NB4 (cell line): ENCODE results near the gene UMAD1.

Experiments used
- DNase-seq: peaks from one replicate; pipeline ENCODE4 v3.0.0; 2010; ENCODE audit warnings: low read depth
- H3K4me3 ChIP-seq: one replicate; pipeline ENCODE4 v1.5.1; 2011; ENCODE audit warnings: mild to moderate bottlenecking, low read depth, low read length, moderate library complexity
- MYC ChIP-seq: IDR thresholded peaks from 2 replicates; pipeline ENCODE4 v1.6.1; 2011; ENCODE audit warnings: low read depth, low read length
- POLR2A ChIP-seq: IDR thresholded peaks from 2 replicates; pipeline ENCODE4 v1.6.1; 2011; ENCODE audit warnings: mild to moderate bottlenecking; ENCODE audit not compliant: insufficient read length; ENCODE audit errors: extremely low read depth
- TF ChIP-seq, protein P1 (sequence below): IDR thresholded peaks from 2 replicates; pipeline ENCODE4 v1.6.1; 2011; ENCODE audit warnings: low read depth, low read length
- TF ChIP-seq, protein P2 (sequence below): IDR thresholded peaks from one replicate; pipeline ENCODE4 v1.5.1; 2012; ENCODE audit warnings: low read depth, low read length

The UMAD1 gene

DNA sequence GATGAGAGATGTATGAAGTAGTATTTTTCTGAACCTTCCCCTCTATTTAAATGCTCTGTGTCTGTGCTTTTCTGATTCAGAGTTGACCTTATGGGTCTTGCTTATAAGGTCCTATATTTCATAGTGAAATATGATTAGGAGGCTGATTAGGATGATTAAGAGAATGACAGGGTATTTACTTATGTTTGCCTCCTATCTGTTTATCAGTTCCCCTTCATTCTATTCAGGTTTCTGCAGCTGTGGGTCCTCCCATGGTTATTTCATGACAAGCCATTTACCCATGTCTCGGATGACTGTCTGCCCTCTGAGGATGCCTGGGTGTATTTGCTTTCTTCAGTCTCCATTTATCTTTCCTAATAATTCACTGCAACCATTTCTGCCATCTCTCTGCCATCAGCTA is 61.0 kb downstream of the UMAD1 start:
- no peak for DNase-seq
- no peak overlapping the region for H3K4me3 ChIP-seq
- no peak for TF ChIP-seq MYC
- TF ChIP-seq, protein P1, sequence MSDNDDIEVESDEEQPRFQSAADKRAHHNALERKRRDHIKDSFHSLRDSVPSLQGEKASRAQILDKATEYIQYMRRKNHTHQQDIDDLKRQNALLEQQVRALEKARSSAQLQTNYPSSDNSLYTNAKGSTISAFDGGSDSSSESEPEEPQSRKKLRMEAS = no peak
- no peak for TF ChIP-seq POLR2A
- TF ChIP-seq, protein P2, sequence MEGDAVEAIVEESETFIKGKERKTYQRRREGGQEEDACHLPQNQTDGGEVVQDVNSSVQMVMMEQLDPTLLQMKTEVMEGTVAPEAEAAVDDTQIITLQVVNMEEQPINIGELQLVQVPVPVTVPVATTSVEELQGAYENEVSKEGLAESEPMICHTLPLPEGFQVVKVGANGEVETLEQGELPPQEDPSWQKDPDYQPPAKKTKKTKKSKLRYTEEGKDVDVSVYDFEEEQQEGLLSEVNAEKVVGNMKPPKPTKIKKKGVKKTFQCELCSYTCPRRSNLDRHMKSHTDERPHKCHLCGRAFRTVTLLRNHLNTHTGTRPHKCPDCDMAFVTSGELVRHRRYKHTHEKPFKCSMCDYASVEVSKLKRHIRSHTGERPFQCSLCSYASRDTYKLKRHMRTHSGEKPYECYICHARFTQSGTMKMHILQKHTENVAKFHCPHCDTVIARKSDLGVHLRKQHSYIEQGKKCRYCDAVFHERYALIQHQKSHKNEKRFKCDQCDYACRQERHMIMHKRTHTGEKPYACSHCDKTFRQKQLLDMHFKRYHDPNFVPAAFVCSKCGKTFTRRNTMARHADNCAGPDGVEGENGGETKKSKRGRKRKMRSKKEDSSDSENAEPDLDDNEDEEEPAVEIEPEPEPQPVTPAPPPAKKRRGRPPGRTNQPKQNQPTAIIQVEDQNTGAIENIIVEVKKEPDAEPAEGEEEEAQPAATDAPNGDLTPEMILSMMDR = no peak

DNA sequence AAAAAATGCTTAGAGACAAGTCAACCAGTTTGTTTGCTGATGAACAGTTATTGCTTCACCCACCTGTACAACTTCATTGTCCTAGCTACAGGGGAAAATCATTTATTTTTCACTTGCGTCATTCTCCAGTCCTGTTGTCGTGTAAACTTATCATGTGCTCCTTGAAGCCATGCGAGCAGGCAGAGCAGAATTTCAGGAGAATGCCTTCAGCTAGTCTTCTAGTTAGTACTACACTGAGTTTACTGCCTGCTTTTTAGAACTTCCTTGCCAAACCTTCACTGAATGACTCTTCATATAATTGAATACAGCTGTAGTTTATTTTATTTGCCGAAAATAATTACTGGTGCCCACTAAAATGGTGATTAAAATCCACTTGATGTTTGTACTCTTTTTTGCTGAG is 62.3 kb downstream of the UMAD1 start:
- H3K4me3 ChIP-seq = no peak overlapping the region
- DNase-seq = no peak
- TF ChIP-seq, protein P1 = no peak
- TF ChIP-seq MYC = no peak
- no peak for TF ChIP-seq POLR2A
- TF ChIP-seq, protein P2 = no peak

DNA sequence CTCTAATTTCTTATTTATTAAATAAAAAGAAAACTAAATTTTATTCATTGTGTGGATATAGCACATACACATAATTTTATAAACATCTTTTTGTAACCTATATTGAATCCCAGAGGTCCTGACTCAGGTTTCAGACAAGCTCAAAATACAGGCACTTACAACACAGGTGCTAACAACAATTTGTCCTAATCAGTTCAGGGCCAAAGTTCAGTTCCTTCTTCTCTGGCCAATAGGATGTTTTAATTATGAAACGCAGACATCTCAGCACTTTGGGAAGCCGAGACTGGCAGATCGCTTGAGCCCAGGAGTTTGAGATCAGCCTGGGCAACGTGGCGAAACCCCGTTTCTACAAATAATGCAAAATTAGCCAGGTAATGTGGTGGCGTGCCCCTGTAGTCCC is 62.9 kb downstream of the UMAD1 start:
- TF ChIP-seq, protein P1 = no peak
- TF ChIP-seq MYC (no peak), POLR2A (no peak)
- TF ChIP-seq, protein P2 = no peak
- no peak for DNase-seq
- H3K4me3 ChIP-seq = no peak overlapping the region

DNA sequence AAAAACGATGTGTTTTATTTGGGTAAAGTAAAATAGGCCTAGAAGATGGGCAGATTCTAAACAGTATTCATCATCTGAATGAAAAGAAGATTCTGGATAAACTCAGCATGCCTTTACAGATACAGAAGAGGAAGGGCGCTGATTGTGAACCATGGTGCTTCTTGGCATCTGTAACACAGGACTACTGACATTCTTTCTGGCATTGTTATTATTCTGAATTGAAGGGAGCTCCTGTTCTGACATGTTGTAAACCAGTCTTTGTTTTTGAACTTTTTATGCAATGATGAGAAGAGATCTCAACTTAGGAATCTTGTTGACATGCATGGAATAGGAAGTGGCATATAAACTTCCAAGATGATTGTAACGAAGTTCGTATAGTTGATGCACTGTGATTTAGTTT is 64.3 kb downstream of the UMAD1 start:
- H3K4me3 ChIP-seq = no peak overlapping the region
- TF ChIP-seq, protein P2 = no peak
- TF ChIP-seq, protein P1 = no peak
- no peak for TF ChIP-seq POLR2A
- TF ChIP-seq MYC = no peak
- DNase-seq = no peak

DNA sequence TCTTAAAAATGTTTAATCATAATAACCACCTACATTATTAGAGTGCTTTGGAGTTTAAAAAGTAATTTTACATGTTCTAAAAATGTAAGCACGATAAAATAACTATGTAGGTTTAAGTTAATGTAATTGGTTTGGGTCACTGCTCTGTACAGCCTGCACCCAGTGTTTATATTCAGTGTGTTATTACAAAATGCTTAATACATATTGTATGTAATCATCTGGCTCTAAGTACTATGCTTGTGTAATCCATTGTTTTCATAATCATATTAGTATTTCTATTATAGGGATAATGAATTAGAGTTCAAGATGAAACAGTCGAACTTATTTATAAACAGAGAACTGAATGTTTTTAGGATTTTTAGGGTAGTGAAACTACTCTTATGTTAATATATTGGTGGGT is 64.8 kb downstream of the UMAD1 start:
- TF ChIP-seq POLR2A = no peak
- no peak for TF ChIP-seq MYC
- TF ChIP-seq, protein P1 = no peak
- TF ChIP-seq, protein P2 = no peak
- no peak overlapping the region for H3K4me3 ChIP-seq
- no peak for DNase-seq

DNA sequence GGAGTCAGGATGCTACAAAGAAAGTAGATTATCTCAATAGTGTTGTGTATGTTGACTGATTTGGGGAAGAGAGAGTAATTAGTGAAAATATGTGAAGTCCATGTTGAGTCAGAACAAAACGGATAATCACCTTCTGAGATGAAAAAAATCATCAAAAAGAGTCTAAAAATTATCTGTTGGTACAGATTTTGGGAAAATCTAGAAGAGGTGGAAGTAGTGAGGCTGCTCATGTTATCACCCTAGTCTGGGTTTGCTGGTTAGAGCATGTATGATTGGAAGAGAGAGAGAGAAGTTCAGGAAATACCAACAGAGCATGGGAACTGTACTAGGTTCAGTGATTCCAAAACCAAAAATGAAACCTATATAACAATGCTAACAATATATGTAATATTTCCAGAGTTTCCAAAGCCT is 65.6 kb downstream of the UMAD1 start:
- TF ChIP-seq POLR2A (no peak), MYC (no peak)
- TF ChIP-seq, protein P1 = no peak
- TF ChIP-seq, protein P2 = no peak
- no peak for DNase-seq
- H3K4me3 ChIP-seq = no peak overlapping the region
